RWPE1 (cell line): ENCODE results near the gene RASSF1.

Source experiments
- CTCF ChIA-PET: fragments of 350-600 bp; sonication (Branson Sonifier 250); formaldehyde crosslinking; extraction: SDS; loops from one replicate; lab custom pipeline; 2021; lab: Yijun Ruan, JAX
- POLR2A ChIA-PET: fragments of 400-600 bp; formaldehyde crosslinking; extraction: SDS; loops from one replicate; lab custom pipeline; 2020; ENCODE audit warnings: antibody characterized with exemption; ENCODE audit not compliant: low non-redundant PET; lab: Yijun Ruan, JAX
- DNase-seq: peaks from one replicate; pipeline ENCODE4 v3.0.0; 2012; ENCODE audit warnings: low spot score
- H3K27ac ChIP-seq: fragments of 450-650 bp; 2 replicates; pipeline ENCODE4 v1.5.1; 2017
- TF ChIP-seq, protein P1 (sequence below): fragments of 450-650 bp; conservative IDR thresholded peaks from 2 replicates; pipeline ENCODE4 v1.5.1; 2017; ENCODE audit warnings: low read depth, mild to moderate bottlenecking

Gene RASSF1

DNA sequence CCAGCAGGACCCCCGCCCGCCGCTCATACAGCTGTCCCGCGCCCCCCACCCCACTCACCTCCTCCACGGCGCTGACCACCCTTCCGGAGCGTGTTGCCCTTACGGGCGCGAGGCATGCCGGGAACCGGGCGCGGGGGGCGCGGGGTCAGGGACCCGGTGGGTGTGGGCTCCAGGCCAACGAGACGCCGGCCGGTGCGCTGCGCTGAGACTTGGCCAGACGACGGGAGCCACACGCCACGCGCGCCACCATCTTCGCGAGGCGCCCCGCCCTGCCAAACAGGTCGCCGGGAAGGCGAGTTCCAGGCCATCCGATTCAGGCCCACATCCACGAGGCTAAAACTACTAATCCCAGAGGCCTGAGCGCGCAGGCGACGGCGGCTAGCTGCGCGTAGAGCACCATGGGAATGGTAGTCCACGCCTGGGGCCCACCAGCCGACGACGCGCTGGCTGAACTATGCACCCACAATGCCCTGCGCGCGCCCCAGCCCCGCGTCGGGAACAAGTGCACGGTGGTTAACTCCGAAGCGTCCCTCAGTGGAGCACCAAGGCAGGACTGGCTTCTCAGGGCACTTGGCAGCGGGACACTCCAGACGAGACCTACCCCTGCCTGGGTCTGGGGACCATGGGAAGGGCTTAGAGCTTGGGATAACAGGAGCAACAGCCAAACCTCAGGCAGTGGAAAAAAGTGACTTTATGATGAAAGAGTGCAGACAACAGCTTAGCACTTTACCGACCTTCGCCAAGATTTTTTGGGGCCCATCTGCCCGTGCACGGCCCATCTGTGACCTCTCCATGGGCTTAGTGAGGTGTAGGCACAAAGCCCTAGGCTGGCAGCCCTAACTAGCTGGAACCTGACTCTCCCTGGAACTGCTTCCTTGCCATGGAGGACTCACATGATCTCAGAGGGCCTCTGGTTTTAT, 48.2 kb downstream of the RASSF1 start, which contains the start of gene IFRD2:
TSS of gene IFRD2 (minus strand) at position 271 of the 920 bp plus-strand sequence. CDS start at position 116, 155 bp downstream.
- ChIA-PET POLR2A (no interaction called here), CTCF (interaction anchor here (1.1 kb wide), 1 partner anchor 32 kb away, joined by 4 read pairs; no protein-coding TSS in a partner anchor)
- peak; percentile 74 for DNase-seq
- H3K27ac ChIP-seq = peak within 1 kb of the TSS; percentile 93
- TF ChIP-seq, protein P1, sequence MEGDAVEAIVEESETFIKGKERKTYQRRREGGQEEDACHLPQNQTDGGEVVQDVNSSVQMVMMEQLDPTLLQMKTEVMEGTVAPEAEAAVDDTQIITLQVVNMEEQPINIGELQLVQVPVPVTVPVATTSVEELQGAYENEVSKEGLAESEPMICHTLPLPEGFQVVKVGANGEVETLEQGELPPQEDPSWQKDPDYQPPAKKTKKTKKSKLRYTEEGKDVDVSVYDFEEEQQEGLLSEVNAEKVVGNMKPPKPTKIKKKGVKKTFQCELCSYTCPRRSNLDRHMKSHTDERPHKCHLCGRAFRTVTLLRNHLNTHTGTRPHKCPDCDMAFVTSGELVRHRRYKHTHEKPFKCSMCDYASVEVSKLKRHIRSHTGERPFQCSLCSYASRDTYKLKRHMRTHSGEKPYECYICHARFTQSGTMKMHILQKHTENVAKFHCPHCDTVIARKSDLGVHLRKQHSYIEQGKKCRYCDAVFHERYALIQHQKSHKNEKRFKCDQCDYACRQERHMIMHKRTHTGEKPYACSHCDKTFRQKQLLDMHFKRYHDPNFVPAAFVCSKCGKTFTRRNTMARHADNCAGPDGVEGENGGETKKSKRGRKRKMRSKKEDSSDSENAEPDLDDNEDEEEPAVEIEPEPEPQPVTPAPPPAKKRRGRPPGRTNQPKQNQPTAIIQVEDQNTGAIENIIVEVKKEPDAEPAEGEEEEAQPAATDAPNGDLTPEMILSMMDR = no peak

DNA sequence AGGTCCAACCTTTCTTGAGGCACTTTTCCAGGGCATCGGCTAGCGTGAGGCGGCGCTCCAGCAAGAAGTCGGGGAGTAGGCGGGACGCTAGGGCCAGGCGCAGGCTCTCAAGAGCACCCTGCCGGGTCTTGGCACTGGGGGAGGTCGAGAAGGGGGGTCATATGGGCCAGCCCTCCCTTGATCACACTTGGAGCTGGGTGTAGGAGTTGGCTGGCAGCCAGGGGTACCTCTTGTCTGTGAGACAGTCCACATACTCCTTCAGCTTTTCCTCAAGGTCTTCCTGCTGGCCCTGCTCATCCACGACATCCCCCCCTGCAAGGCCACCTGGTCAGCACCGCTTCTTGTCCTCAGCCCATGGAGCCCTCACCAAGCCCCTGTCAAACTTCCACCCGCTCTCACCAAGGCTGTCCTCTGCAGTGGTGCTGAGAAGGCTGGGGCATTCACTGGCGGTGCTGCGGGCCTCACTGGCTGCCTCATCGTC, 50.4 kb downstream of the RASSF1 start:
- CTCF ChIA-PET = no interaction called here
- TF ChIP-seq, protein P1 = no peak
- H3K27ac ChIP-seq = peak overlapping the region; percentile 93

DNA sequence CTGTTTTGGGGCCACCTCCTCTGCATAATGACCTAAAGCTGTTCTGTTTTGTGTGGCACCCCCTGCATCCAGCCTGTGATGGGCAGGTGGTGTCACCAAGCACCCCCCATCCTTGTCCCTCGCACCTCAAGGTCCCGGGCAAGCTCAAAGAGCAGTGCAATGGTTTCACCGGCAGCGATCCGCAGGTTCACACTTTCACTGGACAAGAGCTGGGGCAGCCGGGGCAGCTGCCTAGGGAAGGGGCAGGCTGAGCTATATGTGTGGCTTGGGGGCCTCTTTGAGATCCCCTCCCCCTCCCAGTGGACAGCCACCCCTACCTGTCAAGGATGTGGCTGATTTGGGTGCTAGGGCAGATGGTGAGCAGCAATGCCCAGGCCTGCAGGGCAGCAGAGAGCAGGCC, 51.5 kb downstream of the RASSF1 start:
- ChIA-PET POLR2A (no interaction called here), CTCF (no interaction called here)
- peak overlapping the region; percentile 93 for H3K27ac ChIP-seq
- DNase-seq = no peak
- TF ChIP-seq, protein P1 = no peak

More for the DNA sequence above, 50.4 kb downstream of the RASSF1 start:
- DNase-seq = no peak
- POLR2A ChIA-PET = no interaction called here

DNA sequence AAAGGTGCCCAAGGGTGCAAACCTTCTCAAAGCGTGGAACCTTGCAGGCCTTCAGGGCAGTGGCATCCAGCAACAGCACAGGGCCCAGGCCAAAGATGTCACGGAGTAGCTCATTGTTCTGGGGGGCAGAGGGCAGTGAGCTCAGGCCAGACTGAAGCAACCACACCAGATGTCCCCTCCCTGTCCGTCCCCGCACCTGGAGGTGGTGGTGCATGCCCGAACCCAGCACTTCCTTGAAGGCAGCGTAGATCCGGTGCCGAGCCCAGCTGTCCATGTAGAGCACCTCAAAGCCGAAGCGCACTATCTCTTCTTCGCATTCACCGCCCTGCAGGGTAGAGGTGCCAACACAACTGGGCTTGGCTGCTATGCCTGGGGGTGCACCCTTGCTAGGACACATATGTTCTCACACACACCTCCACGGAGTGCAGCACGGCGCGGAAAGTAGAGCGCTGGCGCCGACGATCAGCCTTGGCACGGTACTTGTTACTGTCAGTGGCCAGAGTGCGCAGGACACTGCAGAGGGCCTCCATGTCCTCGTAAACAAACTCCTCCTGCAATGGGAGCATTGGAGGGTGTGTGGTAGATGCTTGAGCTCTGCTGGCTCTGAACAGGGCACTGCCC, 52.1 kb downstream of the RASSF1 start:
- CTCF ChIA-PET = interaction anchor here (0.6 kb wide), 1 partner anchor 52 kb away, joined by 3 read pairs; the partner anchor contains the start of gene RASSF1
- POLR2A ChIA-PET = no interaction called here
- TF ChIP-seq, protein P1 = no peak
- DNase-seq = no peak
- peak overlapping the region; percentile 93; the same call in 1 of the 2 replicates for H3K27ac ChIP-seq

DNA sequence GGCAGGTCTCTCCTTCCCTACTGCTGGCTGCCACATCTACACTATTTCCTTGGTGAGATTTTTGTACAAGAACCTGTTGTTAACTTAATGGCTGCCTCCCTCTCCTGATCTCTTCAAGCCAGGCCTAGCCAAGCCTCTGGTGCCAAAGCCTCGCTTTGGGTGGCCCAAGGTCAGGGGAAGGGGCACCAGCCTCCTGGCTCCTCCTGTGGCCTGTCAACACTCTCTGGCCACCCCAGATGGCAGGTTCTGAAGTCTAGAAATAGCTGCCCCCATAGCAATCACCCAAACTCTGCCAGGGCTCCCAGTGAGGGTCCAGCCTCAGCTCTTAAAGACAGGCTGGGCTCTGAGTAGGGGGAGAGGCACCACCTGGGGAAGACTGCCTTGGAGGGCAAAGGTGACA, 53.4 kb downstream of the RASSF1 start:
- H3K27ac ChIP-seq = peak overlapping the region; percentile 93
- CTCF ChIA-PET = no interaction called here
- TF ChIP-seq, protein P1 = no peak
- DNase-seq = no peak
- POLR2A ChIA-PET = no interaction called here
